HG02943 (cell line): ENCODE results near the gene CASP9.
"Not testable (repeated sequence)": the region's sequence is repeated elsewhere in the genome, so short reads cannot be mapped to it uniquely, and the experiment has no call there.

Source experiments
- ATAC-seq: cut with Tn5 transposase; IDR thresholded peaks from one replicate; pipeline ENCODE4 v1.9.1; 2021; ENCODE audit warnings: mild to moderate bottlenecking, low read depth, moderate library complexity; ENCODE audit not compliant: unreplicated experiment

The CASP9 gene

DNA sequence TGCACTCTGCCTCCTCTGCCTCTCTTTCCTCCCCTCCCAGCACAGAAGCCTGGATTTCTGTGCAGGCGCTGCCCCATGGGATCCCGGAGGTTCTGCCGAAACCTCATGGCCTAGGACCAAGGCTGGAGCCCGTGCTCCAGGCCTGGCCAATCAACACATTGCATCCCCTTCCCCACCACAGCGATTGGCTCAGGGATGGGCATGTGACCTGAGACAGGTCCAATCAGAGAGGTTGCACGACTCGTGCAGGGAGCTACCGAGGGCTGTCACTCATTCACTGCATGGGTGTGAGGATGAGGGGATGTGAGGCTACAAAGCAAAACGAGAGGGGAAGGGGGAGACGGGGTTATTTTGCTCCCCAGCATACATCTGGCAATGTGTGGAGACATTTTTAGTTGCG lies 51.4 kb downstream of the CASP9 start:
- ATAC-seq = no peak

DNA sequence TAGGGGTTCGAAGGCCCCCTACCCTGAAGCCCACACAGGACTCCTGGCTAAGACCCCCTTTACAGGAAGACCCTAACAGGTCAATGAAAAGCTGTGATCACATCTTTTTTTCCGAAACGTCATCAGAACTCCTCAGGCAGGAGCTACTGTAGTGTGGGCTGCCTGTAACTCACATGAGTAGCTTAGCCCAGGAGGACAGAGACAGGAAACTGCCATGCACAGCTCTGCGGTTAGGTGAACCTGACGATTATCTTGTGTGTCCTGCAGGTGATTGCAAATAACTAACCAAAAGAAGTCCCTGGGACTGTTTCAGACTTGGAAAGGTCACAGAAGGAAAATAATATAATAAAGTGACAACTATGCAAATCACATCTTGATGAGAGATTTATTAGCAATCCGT lies 52.3 kb downstream of the CASP9 start:
- ATAC-seq = not testable (repeated sequence)

DNA sequence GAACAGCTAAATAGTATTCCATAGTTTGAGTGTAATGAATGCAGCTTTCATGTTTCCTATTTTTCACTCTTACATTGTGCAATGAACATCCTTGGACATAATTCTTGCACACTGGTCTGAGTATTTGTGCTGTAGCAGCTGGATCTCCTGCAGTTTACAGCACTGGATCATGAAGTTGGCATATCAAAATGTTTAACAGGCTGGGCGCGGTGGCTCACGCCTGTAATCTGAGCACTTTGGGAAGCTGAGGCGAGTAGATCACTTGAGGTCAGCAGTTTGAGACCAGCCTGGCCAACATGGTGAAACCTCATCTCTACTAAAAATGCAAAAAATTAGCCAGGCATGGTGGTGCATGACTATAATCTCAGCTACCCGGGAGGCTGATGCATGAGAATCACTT lies 52.9 kb downstream of the CASP9 start:
- ATAC-seq = not testable (repeated sequence)

DNA sequence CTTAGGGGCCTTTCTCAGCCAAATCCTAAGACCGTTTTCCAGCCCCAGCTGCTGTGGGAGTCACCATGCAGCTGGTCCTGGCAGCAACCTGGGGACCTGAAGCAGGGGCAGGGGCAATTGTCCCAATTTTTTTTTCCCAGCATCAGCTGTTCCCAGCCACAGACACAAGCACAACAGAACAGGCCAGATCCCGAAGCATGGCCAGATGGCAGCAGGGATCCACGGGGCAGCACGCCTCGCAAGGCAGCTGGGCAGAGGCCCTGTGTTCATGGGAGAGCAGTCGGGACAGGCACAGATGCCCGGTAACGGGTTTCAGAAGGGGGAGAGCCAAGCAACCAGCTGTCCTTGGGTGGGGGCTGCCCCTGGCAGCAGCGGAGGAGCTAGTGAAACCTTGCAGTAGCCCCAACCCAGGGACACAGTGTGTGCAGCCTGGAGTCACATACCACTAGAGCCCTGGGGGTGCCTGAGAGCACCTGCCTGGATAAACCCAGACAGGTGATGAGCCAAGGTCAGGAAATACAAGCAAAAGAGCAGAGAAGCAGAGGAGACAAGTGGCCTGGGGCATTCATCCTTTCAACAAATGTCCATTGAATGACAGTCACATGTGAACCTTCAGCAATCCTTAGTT lies 54.1 kb downstream of the CASP9 start:
- not testable (repeated sequence) for ATAC-seq

DNA sequence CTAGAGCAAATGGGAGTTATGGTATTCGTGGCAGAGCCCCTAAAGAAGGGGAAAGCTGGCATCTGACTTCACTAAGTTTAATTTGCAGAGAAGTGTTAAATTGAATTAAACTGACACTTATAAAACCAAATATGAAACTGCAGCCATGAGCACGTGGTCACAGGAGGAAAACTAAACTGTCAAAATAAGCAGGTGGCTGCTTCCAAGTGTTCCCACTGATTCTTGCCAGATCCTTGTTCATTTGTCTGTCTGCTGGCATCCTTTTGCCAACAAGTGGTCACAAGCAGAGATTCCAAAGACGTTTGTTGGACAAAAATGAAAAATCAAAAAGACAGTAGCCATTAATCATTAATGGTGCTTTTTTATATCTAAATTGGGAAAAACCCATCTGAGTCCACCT lies 54.7 kb downstream of the CASP9 start:
- ATAC-seq = no peak

DNA sequence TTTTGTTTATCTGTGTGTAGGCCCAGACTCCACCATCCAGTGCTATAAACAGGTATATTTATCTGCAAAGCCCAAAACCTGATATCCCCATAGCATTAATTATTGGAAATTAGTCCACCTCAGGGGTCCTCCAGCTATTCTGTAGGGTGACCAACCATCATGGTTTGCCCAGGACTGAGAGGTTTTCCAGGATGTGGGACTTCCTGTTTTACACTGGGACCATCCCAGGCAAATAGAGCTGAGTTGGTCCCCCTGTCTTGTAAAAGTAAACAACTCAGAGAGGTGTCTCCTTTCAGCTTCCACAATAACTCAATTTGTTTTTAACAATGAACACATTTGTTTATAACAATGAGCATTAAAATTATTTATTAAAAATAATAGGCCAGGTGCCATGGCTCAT lies 55.9 kb downstream of the CASP9 start:
- ATAC-seq = no peak

DNA sequence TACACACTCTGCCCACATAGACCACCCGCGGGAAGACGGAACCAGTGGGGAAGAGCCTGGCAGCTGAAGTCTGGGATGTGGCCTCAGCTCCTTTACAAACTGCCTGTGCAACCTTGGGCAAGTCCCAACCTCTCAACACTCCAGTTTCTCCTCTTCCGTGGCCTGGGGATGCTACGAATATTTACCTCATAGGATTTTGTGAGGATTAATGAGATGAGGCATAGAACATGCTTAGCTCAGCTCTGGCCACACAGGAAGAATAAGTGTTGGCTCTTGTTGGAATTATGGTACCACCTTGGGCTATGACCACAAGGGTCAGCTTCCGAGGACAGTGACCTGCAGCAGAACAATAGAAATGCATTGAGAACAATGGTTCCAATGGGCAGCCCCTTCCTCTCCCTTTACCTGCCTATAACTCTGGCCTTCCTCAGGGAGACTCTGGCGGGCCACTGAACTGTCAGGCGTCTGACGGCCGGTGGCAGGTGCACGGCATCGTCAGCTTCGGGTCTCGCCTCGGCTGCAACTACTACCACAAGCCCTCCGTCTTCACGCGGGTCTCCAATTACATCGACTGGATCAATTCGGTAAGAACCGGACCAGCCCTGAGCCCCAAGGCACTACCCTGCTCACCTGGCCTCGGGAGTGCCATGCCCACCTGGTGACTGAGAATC lies 56.9 kb downstream of the CASP9 start:
- ATAC-seq = not testable (repeated sequence)

DNA sequence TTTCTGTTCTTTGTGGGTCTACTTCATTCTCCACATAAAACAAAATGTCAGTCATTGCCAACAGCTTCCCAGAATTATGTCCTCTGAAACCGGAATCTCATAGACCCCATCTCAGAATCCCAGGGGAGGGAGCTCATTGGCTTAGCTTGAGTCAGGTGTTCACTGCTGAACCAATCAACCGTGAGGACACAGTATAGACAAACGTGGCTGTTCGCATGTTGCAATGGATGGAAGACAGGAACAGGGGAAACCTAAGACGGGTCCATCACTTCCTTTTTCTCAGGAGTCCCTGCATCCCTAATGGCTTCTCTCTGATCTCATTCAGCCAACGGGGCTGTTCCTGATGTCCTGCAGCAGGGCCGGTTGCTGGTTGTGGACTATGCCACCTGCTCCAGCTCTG lies 58.3 kb downstream of the CASP9 start:
- ATAC-seq = no peak

DNA sequence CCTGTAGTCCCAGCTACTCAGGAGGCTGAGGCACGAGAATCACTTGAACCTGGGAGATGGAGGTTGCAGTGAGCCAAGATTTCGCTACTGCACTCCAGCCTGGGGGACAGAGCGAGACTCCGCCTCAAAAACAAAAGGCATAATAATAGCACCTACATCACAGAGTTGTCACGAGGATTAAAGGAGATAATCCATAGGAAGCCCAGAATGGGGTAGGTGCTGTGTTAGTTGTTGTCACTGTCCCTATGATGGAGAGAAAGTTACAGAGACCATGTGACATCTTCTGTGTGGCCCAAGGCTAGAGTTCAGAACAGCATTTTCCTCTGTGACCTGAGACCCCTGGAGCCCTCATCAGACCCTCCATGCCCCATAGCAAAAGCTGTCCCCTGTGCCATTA lies 60.1 kb downstream of the CASP9 start:
- ATAC-seq = not testable (repeated sequence)

DNA sequence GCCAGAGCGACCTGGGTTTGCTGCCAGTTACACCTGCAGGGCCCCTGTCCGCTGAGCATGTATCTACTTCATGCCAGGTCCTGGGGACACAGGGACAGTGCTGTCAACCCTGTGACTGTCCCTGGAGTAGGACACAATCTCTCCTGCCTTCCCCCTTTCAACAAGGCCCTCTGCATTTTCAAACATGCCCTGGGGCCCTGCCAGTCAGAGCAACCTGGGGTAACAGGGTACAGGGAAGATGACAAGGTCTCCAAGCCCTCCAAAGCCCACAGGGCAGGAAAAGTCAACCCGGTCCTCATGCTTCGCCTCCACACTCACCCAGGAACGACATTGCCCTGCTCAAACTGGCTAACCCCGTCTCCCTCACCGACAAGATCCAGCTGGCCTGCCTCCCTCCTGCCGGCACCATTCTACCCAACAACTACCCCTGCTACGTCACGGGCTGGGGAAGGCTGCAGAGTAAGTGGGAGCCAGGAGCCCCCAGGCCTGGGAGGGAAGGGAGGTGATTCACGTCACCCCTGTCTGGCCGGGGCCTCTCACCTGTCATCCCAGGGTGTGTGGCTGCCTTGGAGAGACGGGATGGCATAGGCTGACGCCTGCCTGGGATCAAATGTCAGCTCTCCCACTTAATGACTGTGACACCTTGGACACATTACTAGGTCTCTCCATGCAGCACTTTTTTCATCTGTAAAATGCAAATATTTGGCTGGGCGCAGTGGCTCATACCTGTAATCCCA lies 60.8 kb downstream of the CASP9 start:
- ATAC-seq = not testable (repeated sequence)

DNA sequence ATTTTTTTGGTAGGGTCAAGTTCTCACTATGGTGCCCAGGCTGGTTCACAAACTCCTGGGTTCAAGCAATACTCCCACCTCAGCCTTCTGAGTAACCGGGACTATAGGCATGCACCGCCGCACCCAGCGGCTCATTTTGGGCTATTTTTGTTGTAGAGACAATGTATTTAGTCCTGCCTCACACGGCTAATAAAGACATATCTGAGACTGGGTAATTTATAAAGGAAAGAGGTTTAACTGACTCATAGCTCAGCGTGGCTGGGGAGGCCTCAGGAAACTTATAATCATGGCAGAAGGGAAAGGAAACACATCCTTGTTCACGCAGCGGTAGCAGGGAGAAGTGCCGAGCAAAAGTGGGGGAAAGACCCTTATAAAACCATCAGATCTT lies 63.3 kb downstream of the CASP9 start:
- ATAC-seq = no peak

DNA sequence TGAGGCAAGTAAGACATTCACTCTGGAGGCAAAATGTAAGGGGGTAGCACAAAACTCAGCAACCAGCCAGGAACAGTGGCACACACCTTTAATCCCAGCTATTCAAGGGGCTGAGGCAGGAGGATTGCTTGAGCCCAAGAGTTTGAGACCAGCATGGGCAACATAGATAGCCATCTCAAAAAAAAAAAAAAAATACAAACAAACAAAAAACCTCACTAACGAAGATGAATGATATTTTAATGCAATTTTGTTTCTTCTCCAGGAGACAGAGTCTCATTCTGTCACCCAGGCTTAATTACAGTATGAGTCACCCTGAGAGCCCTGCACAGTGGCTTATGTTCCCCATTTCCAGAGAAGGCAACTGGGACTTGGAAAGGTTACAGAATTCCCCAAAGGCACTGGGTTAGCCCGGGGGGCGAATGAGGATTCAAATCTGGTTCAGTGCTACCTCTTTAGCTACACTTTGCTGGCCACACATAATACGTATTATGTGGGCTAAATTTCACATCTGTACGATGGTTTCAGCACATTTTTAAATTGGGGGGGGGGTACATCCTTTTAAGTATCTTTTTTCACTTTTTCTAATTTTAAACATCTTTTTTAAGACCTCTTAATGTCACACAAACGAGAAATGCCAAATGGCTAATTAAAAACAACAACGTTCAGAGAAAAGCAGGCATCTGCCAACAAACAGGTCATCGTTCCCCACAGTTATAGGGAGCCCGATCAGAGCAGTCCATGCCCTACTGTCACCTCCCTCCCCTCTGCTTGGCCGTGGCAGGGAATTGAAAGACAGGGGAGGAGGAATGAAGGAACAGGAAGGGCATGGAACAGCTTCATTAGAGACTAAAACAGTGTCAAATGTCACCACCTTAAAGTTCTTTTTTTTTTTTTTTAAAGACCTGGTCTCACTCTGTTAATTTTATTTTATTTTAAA lies 64.0 kb downstream of the CASP9 start:
- no peak for ATAC-seq

DNA sequence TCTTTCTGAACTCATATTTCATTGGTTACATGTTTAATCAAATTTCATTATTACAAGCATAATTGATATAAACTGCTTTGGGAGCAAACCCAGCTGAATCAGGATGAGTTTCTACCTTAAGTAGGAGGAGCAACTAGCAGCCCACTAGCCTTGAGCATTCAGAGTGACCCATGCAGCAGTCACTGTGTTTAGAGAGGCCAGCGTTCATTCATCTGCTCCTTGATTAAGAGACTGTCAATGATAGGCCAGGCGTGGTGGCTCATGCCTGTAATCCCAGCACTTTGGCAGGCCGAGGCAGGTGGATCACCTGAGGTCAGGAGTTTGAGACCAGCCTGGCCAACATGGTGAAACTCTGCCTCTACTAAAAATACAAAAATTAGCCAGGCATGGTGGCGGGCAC lies 65.6 kb downstream of the CASP9 start:
- not testable (repeated sequence) for ATAC-seq

DNA sequence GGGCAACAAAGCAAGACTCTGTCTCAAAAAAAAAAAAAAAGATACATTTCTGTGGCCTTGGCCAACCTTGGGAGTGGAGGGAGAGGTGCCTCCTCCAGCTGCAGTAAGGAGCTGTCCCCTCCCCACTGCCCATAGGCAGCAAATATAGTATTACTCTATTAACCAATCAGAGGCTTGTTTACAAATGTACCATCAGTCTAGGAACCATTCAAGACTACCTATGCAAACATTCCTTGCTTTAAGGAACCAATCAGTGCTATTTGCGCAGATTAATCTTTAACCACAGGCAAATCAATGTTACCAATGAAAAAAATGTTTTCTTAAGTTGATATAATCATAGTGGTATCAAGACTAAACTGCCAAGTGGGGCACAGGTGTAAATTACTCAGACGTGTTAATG lies 66.4 kb downstream of the CASP9 start:
- no peak for ATAC-seq

DNA sequence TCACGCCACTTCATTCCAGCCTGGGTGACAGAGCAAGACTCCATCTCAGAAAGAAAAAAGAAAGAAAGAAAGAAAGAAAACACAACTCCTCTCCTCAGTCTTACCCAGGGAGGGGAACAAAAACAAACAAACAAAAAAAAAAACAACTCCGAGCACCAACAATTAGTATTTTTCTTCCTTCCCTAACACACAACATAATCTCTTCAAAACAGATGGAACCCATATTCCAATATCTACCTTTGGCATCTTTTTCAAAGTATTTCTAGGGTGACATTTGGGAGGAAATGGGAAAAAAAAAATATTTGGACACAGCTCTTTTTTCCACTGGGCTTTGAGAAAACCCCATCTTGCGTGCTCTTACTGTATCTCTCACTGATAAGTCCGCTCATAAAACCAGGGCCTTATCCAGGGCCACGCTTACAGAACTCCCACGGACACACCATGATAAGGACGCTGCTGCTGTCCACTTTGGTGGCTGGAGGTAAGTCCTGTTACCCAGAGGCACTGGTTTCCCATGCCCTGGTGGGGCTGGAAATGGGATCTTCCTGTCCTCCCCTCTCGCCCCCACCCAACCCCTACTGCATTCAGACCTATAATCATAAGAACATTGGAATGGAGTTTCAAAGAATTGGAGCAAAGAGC lies 67.6 kb downstream of the CASP9 start, which contains the start of gene CELA2A:
TSS of gene CELA2A (plus strand) at position 420 of the 642 bp plus-strand sequence. CDS start at position 442, 22 bp downstream.
- no peak for ATAC-seq

DNA sequence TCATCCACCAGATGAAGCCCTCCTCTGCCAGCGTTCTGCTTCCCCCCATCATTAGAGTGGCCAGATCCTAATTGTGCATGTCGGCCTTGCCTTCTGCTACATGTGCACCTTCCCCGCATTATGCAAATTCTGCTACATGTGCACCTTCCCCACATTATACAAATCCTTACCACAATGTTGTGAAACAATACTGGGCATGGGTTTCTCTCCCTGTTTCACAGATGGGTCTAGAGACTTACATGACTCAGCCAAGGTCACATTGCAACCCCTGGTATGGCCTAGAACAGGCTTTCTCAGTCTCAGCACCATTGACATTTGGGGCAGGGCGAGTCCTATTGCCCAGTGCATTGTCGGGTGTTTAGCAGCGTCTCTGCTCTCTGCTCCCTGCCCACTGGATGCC lies 68.5 kb downstream of the CASP9 start:
- ATAC-seq = no peak

DNA sequence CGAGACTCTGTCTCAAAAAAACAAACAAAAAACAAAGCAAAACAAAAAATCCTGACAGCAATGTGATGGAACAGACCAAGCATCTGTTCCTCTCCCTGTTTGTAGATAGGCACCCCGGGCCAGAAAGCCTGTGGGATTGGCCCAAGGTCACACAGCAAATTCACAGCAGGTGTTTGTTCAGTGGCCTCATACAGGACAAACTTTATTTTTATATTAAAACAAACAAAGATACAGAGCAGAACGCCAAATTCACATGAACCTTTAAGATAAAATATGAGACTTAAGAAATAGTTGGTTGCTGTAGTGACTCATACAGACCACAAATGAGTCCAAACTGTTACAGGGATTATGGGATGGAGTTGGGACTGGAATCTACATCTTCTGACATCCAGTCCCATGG lies 69.8 kb downstream of the CASP9 start:
- ATAC-seq = no peak

DNA sequence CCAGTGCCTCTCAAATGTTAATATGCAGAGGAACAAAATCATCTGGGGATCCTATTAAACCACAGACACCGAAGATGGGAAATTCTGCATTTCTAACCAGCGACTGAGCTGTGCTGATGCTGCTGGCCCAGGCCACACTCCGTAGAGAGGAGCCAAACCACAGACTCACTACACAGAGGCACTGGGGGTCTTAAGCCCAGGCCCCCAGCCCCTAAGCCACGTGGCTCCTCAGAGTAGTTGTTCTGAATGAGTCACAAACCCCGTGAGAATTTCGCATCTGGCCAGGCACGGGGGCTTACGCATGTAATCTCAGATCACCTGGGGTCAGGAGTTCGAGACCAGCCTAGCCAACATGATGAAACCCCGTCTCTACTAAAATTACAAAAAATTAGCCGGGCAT lies 70.3 kb downstream of the CASP9 start:
- ATAC-seq = no peak

DNA sequence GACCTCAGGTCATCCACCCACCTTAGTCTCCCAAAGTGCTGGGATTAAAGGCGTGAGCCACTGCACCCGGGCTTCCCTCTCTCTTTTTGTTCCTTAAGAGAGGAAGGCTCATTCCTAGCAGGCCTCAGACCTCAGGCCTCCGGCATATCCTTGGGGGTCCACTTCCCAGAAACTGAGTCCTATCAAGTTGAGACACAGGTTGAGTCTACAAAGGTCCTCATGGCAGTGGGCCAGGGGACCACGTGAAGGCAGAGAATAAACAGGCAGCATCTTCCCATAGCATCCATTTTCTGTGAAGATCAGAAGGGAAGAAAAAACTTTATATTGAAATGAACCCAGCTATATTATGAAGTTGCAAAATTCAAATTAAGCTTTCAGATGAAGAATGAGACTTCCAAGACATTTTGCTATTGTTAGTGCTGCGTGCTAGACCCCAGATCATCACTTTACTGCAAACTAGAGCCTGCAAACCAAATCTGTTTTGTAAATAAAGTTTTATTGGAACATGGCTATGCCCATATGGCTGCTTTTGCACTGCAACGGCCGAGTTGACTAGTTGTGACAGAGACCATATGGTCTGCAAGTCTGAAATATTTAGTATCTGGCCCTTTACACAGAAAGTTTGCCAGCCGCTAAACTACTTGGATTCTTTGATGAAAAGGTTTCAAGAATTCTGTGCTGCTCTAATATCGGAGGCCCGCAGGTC lies 71.0 kb downstream of the CASP9 start:
- no peak for ATAC-seq

DNA sequence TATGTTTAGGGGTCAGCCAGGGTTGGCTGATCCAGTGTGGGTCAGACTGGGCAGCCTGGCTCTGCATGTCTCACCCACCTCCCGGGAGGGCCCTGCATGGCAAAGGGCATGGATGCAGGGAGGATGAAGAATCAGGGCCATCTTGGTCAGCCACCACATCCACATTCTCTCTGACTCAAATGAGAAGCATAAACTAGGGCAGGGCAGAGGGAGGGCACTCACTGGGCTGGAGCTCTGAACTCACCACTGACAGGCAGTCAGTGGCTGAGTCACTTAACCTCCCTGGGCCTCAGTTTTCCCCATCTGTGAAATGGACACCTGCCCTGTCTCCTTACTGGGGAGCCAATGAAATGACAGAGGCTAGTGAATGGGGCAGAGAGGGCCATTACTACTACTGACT lies 71.8 kb downstream of the CASP9 start:
- no peak for ATAC-seq
